GM18505 (cell line): ENCODE results near the gene GPR156.

ENCODE experiments used
- ATAC-seq: cut with Tn5 transposase; IDR thresholded peaks from one replicate; pipeline ENCODE4 v1.9.1; 2021; ENCODE audit not compliant: unreplicated experiment
- POLR2A ChIP-seq: IDR thresholded peaks from 4 replicates; pipeline ENCODE4 v1.6.1; 2011; ENCODE audit warnings: borderline replicate concordance; ENCODE audit not compliant: insufficient read depth, insufficient read length; ENCODE audit errors: extremely low read depth

GPR156 gene

DNA sequence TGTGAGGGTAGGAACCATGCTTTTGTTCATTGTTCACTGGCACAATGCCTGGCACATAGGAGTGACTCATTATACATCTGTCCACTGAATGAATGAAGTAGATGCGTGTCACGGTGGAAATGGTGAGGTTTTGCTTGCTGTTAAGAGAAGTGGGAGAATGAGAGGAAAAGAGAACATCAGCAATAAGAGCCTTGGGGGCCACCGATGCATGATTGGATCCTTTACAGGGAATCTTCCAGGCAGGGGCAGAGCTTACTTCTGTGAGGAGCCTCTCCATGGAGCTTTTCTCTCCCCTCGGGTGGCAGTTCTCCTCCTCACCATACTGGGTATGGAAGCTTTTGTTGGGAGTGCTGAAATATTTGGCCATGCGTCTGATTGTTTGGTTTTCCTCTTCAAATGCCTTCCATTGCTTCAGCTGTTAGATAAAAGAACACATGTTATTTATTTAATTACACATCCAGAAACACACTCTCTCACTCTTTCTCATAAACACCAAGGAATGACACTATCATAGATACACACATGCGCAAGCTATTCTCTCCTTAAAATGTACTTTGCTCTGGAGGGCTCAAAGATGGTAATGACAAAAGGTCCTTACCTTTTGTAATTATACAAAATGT, 111.9 kb downstream of the GPR156 start:
- no peak for TF ChIP-seq POLR2A
- ATAC-seq: no peak

DNA sequence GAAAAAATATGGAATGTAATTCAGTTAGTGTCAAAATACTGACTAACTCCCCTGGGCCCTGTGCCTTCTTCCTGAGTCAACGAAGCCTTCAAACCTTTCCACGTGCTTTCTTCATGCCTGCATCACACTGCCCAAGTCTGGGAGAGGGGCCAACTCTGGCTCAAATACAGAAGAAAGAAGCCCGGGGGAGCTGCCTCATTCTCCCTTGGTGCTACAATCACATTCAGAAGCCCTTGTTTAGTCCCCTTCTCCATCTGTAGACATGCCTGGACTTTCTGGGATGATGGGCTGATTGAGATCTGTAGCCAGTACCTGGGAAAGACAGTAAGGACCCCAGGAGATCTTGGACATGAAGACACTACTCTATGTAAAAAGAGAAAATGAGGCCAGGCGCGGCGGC, 113.0 kb downstream of the GPR156 start:
- no peak for ATAC-seq
- no peak for TF ChIP-seq POLR2A

DNA sequence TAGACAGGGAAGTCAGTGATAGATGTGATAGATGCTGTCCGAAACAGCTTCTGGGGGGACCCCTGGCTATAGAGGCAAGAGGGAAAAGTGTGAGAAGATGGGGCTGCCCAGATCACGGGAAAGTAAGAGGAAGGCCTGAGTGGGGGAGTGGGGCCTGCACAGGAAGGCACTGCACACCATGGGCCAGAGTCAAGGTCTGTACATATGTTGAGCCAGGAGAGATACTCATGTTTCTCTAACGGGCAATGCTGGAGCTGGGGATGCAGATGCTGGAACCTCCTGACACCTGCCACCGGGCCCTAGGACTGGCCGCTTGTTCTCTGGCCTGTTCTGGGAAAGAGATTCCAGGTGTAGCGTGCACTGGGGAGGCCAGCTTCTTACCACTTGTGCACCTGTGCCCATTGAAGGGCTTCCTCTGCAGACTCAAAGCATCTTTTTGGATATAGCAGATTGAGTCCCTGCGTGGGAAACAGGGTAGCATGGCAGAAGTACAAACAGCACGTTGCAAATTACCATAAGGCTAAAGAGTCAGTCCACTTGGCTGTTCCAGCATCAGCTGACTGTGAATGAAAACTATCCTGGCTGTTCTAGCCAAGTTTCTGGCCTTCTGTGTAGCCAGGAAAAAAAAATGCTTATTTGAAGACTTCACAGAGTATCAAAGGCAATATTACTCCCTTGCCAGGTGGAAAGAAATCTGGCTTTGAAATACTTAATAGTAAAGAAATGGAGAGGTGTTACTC, 113.7 kb downstream of the GPR156 start:
- no peak for TF ChIP-seq POLR2A
- no peak for ATAC-seq

DNA sequence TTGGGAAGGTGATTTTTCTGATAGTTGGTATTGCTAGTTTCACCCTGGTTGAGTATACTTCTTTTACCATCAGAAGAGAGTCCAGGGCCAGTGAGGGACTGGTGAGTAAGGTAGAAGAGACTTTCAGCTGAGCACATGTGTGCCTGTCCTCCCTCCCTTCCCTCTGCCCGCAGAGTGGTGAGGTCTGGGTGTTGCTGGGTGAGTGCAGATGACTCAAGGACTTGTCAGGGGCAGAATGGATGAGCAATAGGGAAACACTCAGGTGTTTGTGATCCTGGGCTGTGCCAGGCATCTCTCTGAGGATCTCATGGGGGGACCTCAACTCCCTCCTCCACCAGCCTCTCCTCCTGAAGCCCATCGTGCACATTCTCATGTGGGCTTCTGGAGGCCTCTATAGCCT, 114.8 kb downstream of the GPR156 start:
- no peak for ATAC-seq

DNA sequence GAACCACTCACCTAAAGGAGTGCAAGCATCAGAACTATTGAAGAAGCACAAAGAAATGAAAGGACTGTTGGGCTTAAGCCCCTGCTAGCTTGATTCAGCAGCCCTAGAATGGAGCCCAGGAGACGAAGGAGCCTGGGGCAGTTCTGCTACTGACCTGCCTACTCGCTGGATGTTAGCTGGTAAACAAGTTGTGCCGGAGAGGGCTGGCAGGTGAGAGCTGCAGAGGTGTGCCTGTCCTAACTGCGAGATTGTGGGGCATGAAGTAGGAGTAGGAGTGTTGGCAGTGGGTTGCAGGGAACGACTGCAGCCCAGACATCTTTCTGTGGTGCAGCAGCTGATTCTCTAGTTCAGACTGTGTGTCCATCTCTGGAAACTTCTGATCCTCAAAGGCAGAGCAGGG, 115.6 kb downstream of the GPR156 start:
- TF ChIP-seq POLR2A: no peak

More for the DNA sequence above, 114.8 kb downstream of the GPR156 start:
- no peak for TF ChIP-seq POLR2A

DNA sequence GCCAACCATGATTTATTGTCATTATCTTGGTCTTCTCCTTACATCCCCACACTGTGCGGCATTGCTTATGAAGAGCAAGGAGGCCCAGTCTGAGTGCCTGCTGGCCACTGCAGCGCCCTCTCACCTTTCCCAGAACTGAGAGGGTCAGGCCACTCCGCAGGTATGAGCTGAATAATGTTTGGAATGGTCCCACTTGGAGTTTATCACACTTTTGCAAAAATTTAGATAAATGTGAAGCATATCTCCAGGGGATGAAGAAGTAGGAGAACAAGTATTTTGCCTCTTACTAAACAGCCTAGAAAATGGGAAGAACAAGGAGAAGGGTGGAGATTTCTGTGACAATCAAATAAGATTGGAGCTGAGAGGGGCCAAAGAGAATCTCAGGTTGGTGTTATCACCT, 116.4 kb downstream of the GPR156 start:
- no peak for ATAC-seq
- TF ChIP-seq POLR2A: no peak

More for the DNA sequence above, 115.6 kb downstream of the GPR156 start:
- no peak for ATAC-seq

DNA sequence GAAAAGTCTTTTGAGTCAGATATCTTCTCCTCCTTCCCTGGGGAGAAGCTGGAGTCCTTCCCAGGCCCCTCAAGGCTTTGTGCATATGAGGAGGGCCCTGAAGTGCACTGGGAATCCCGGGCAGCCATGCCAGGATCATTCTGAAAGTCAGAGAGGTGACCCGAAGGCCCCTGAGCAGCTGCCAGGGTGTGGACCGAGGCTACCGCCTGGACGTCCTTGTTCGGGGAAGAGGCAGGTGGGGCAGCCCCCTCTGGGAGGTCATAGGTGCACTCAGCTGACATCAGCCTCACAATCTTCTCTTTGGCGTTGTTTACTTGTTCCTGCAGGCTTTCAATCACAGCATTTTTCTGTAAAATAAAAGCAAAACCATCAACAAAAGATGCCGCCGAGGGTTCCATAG, 117.0 kb downstream of the GPR156 start:
- ATAC-seq: no peak
- no peak for TF ChIP-seq POLR2A

DNA sequence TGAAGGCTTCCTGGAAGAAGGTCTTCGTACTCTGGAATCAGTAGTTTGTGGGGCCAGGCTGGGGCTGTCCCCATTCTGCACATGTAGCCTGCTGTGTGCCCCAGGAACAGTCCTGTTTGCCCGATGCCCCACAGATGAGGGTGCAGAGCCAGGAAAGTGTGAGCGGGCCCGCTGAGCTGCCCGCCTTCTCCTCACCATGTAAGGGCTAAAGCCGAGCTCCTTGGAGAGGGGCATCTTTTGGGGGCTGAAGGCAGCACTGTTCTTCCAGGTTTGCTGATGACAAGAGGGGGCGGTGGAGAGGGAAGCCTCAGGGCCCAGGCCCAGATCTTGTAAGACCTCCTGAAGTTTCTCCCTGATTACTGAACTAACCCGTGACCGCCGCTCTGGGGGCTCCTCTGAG, 117.5 kb downstream of the GPR156 start:
- TF ChIP-seq POLR2A: no peak
- ATAC-seq: no peak

DNA sequence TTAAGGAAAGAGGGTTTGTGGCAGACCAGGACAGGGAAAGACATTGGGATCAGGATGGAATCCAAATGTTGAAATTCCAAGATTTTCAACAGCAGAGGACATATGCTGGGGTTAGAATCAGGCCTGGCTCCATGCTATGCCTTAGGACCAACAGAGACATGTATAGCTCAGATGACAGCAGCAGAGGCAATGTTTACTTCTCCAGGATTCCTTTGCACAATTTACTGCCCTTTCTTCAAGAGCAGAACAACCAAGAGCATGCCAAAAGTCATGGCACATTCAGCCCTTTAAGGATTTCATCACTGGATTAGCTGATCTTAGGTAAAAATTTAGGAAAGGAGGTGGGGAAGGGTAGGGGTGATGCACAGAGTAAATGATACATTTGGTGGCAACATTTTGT, 121.2 kb downstream of the GPR156 start:
- TF ChIP-seq POLR2A: no peak

DNA sequence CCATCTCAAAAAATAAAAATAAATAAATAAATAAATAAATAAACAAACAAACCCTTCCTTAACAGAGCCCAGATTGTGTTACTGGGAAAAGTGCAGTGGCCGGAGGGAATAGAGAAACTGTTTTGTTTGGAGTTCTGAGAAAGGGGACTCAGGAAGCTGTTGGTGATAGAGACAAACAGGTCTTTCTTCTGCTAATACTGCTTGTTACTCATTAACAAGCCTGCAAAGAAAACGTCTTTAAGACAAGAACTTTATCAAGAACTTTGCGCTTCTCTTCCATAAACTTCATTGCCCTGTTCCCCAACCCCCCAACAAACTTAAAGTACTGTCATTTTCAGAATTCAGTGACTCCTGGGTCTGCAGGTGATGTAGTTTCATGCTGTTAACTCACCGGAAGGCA, 122.0 kb downstream of the GPR156 start:
- no peak for ATAC-seq
- no peak for TF ChIP-seq POLR2A

More for the DNA sequence above, 121.2 kb downstream of the GPR156 start:
- no peak for ATAC-seq

DNA sequence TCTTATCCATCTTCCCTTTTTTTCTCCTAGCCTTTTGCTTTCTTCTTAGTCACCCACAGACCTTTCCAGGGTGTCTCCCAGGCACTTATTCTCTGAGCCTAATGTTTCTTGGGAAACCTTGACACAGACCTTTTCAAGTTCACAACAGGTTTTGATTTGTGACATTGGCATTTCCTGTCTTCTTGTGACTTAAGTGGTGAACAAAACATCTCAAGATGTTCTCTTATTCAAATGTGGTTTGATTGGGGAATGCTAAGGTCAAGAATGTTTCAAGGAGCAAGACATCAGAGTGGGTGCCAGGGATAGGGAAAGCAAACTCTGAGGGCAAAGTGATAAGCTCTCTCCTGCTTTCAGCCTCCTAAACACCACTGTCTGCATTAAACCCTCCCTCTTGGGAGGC, 122.6 kb downstream of the GPR156 start:
- no peak for TF ChIP-seq POLR2A
- no peak for ATAC-seq

DNA sequence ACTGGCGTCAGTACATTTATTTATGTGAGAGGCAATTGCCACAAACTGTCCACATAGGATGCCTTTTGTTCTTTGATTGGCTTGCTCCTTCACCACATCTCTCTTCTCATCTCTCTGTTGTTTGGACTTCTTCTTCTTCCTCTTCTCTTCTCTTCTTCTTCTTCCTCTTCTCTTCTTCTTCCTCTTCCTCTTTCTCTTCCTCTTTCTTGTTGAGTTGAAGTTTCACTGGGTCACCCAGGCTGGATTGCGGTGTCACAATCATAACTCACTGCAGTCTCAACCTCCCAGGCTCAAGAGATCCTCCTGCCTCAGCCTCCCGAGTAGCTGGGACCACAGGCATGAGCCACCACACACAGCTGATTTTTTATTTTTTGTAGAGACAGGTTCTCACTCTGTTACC, 123.1 kb downstream of the GPR156 start:
- no peak for TF ChIP-seq POLR2A
- no peak for ATAC-seq

DNA sequence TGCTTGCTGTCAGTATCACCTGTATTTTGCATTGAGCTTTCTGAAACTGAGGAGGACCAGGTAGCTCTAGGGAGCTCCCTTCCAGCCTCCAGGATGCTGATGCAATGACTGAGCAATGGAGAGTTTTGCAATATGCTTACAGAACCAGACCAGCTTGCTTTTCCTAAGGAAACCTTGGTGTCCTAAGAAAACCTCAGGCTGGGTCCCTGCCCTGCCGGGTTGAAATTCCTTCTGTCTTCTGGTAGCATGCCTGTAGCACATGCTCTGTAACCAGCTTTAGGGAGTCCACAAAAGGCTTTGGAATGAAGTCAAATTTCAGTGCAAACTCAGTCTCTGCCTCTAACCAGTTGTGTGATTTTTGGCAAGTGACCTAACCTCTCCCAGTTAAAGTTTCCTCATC, 125.0 kb downstream of the GPR156 start:
- no peak for TF ChIP-seq POLR2A
- ATAC-seq: no peak

DNA sequence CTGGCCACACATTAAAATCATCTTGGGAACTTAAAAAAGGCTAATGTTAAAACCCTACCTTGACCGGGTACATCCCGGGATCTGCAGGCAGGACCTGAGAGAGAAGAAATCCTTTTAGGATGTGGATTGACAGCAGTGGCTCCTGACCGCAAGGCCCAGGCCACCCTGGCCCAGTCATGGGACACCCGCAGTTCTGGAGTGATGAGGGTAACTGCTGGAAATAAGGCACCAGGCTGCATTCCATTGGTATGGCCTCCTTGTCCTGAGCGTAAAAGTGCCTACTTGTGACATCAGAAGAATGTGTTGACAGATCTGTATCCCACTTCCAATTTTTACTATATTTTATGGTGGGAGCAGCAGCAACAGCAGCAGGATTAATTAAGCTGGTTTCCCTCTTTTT, 127.3 kb downstream of the GPR156 start:
- no peak for TF ChIP-seq POLR2A
- ATAC-seq: no peak
